HepG2 (cell line): Measurements from ENCODE around the gene SNN. TPM values are rescaled to one million over a fixed set of nuclear protein-coding genes. Genes with fewer than 3 reads are reported as not detected.

Experiments used
- ARNT ChIP-seq: fragments of 450-650 bp; IDR thresholded peaks from 2 replicates; pipeline ENCODE4 v1.6.1; 2017
- CAMTA2 ChIP-seq: sonication (generic); formaldehyde crosslinking; IDR thresholded peaks from 2 replicates; pipeline ENCODE4 v1.4.0; 2020; ENCODE audit warnings: mild to moderate bottlenecking, missing genetic modification reagents, borderline replicate concordance
- CSRNP1 ChIP-seq: sonication (generic); formaldehyde crosslinking; IDR thresholded peaks from 2 replicates; pipeline ENCODE4 v1.8.1; 2023; ENCODE audit warnings: mild to moderate bottlenecking, missing genetic modification reagents
- FOSL2 ChIP-seq: sonication (generic); formaldehyde crosslinking; IDR thresholded peaks from 2 replicates; pipeline ENCODE4 v1.4.0; 2020; ENCODE audit warnings: missing genetic modification reagents
- HDAC1 ChIP-seq: sonication (generic); formaldehyde crosslinking; IDR thresholded peaks from 2 replicates; pipeline ENCODE4 v1.5.1; 2020; ENCODE audit warnings: mild to moderate bottlenecking, missing genetic modification reagents
- HMGA1 ChIP-seq: sonication (generic); formaldehyde crosslinking; conservative IDR thresholded peaks from 2 replicates; pipeline ENCODE4 v1.4.0; 2020; ENCODE audit warnings: missing genetic modification reagents
- HOXA3 ChIP-seq: sonication (generic); formaldehyde crosslinking; IDR thresholded peaks from 2 replicates; pipeline ENCODE4 v1.5.0; 2020; ENCODE audit warnings: missing genetic modification reagents
- KDM5B ChIP-seq: sonication (generic); formaldehyde crosslinking; IDR thresholded peaks from 2 replicates; pipeline ENCODE4 v1.4.0; 2020; ENCODE audit warnings: missing genetic modification reagents, mild to moderate bottlenecking, borderline replicate concordance
- POLR2AphosphoS5 ChIP-seq: IDR thresholded peaks from 2 replicates; pipeline ENCODE4 v1.6.1; 2012; ENCODE audit warnings: low read depth, low read length
- SP5 ChIP-seq: IDR thresholded peaks from 2 replicates; pipeline ENCODE4 v1.6.1; 2016; ENCODE audit warnings: low read depth, borderline replicate concordance
- TEAD2 ChIP-seq: sonication (generic); formaldehyde crosslinking; IDR thresholded peaks from 2 replicates; pipeline ENCODE4 v1.9.0; 2021; ENCODE audit warnings: missing genetic modification reagents
- XRCC5 ChIP-seq: fragments of 200-400 bp; formaldehyde crosslinking; optimal IDR thresholded peaks from 2 replicates; pipeline ENCODE3; 2017; ENCODE audit warnings: mild to moderate bottlenecking, low read length
- ZBTB7B ChIP-seq: sonication (generic); formaldehyde crosslinking; IDR thresholded peaks from 2 replicates; pipeline ENCODE4 v1.4.0; 2020; ENCODE audit warnings: missing genetic modification reagents
- ZFP62 ChIP-seq: sonication (generic); formaldehyde crosslinking; IDR thresholded peaks from 2 replicates; pipeline ENCODE4 v1.4.0; 2020; ENCODE audit warnings: missing genetic modification reagents
- ZMAT3 ChIP-seq: sonication (generic); formaldehyde crosslinking; conservative IDR thresholded peaks from 2 replicates; pipeline ENCODE4 v1.7.0; 2021; ENCODE audit warnings: missing genetic modification reagents
- ZNF17 ChIP-seq: sonication (generic); formaldehyde crosslinking; IDR thresholded peaks from 2 replicates; pipeline ENCODE4 v1.5.0; 2020; ENCODE audit warnings: mild to moderate bottlenecking, missing genetic modification reagents
- ZNF225 ChIP-seq: sonication (generic); formaldehyde crosslinking; IDR thresholded peaks from 2 replicates; pipeline ENCODE4 v1.4.0; 2020; ENCODE audit warnings: mild to moderate bottlenecking, missing genetic modification reagents
- ZNF282 ChIP-seq: fragments of 450-650 bp; IDR thresholded peaks from 2 replicates; pipeline ENCODE4 v1.6.1; 2018; ENCODE audit not compliant: partially characterized antibody
- ZNF333 ChIP-seq: sonication (generic); formaldehyde crosslinking; IDR thresholded peaks from 2 replicates; pipeline ENCODE4 v1.4.0; 2020; ENCODE audit warnings: mild to moderate bottlenecking, missing genetic modification reagents, borderline replicate concordance
- ZNF354B ChIP-seq: sonication (generic); formaldehyde crosslinking; IDR thresholded peaks from 2 replicates; pipeline ENCODE4 v1.8.0; 2022; ENCODE audit warnings: mild to moderate bottlenecking, missing genetic modification reagents
- ZNF367 ChIP-seq: sonication (generic); formaldehyde crosslinking; IDR thresholded peaks from 2 replicates; pipeline ENCODE4 v1.4.0; 2020; ENCODE audit warnings: missing genetic modification reagents, borderline replicate concordance
- ZNF547 ChIP-seq: sonication (generic); formaldehyde crosslinking; IDR thresholded peaks from 2 replicates; pipeline ENCODE4 v1.5.1; 2020; ENCODE audit warnings: mild to moderate bottlenecking, missing genetic modification reagents
- ZNF567 ChIP-seq: sonication (generic); formaldehyde crosslinking; IDR thresholded peaks from 2 replicates; pipeline ENCODE4 v1.8.1; 2023; ENCODE audit warnings: mild to moderate bottlenecking, missing genetic modification reagents, borderline replicate concordance
- ZSCAN25 ChIP-seq: sonication (generic); formaldehyde crosslinking; IDR thresholded peaks from 2 replicates; pipeline ENCODE4 v1.8.0; 2022; ENCODE audit warnings: mild to moderate bottlenecking, missing genetic modification reagents
- polyA plus RNA-seq, 8 experiments: library from polyadenylated mRNA; depleted of rRNA in 3 of 8; stranded (reverse) in 7 of 8; unstranded in 1 of 8; fragments of >200 nt; fragmentation: Illumina TruSeq in 4 of 8; extraction: Trizol in 4 of 8; gene quantifications; 2 replicates each; pipeline versions ENCODE4 v1.2.1 to v1.2.3, GENCODE V29; 2011 to 2016; ENCODE audit warnings: low read depth in 4 of 8, missing spikeins in 1 of 8, mixed read lengths in 1 of 8; ENCODE audit not compliant: insufficient read depth in 1 of 8
- total RNA-seq, 5 experiments: library from RNA; depleted of rRNA; stranded (reverse); fragments of >200 nt; fragmentation: Illumina TruSeq; extraction: Trizol; gene quantifications; 2 replicates each; pipeline ENCODE4 v1.2.3, GENCODE V29; 2016; ENCODE audit warnings: low read depth in 1 of 5
- TF ChIP-seq, protein P1 (sequence below): sonication (generic); formaldehyde crosslinking; IDR thresholded peaks from 2 replicates; pipeline ENCODE4 v1.8.1; 2023; ENCODE audit warnings: missing genetic modification reagents, inconsistent platforms, borderline replicate concordance
- TF ChIP-seq, protein P2 (sequence below): sonication (generic); formaldehyde crosslinking; IDR thresholded peaks from 2 replicates; pipeline ENCODE4 v1.8.1; 2023; ENCODE audit warnings: mild to moderate bottlenecking, missing genetic modification reagents, borderline replicate concordance
- TF ChIP-seq, protein P3 (sequence below): sonication (generic); formaldehyde crosslinking; IDR thresholded peaks from 2 replicates; pipeline ENCODE4 v1.8.1; 2022; ENCODE audit warnings: mild to moderate bottlenecking, missing genetic modification reagents
- TF ChIP-seq, protein P4 (sequence below): sonication (generic); formaldehyde crosslinking; IDR thresholded peaks from 2 replicates; pipeline ENCODE4 v1.8.1; 2023; ENCODE audit warnings: missing genetic modification reagents, mild to moderate bottlenecking, borderline replicate concordance

Gene SNN
- total and polyA plus RNA-seq, 2 of the 13 experiments (the other 11 are each of a cell fraction or from before 2014, with no cell fraction given) = 5.2 to 8.4 TPM

DNA sequence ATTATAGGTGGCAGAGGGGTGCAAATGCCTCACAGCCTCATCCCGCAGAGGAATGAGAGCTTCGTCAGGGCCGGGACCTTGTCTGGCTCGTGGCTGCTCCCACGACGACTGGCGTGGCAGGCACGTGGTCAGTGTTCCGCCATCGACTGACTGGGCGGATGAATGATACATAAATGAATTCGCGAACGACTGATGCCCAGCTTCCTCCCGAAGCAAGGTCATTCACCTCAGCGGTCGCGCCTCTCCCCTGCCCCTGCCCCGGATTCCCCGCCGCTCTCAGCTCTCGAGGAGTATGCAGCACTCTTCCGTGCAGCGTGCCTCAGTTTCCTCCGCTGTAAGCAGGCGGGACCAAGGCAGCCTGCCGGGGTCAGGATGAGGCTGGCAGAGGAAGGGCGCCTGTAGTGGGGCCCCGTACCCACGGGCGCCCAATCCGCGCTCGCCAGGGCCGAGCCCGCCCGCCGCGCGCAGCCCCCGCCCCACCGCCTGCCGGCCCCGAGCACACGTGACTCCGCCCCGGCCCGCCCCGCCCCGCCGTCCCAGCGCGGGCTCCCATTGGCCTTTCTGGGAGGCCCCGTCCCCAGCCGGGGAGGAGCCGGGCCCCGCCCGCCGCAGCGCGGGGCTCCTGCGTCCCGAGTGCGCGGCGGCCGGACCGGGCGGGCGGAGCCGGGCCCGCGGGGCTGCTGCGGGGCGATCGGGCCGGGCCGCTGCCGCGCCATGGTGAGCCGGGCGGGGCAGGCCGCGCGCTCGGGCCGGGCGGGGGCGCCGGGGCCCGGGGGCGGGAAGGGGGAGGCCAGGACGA is at the start of gene SNN (continued):
- TF ChIP-seq ZFP62 (no peak), CAMTA2 (CRISPR knock-in tag) (0 out of 2 replicates have a peak, but pooled peaks have one; percentile 47), ZBTB7B (CRISPR knock-in tag) (peak; percentile 37; the same call in 1 of the 2 replicates), ZNF567 (CRISPR knock-in tag) (no peak), ZNF225 (no peak), ZNF333 (CRISPR knock-in tag) (peak; percentile 39; the same call in 1 of the 2 replicates), KDM5B (peak; percentile 78; the same call in 1 of the 2 replicates), ZNF17 (CRISPR knock-in tag) (no peak), ZNF354B (no peak), FOSL2 (no peak; the same call in 1 of the 2 replicates), CSRNP1 (no peak), ZMAT3 (CRISPR knock-in tag) (no peak), HDAC1 (no peak), ZSCAN25 (CRISPR knock-in tag) (peak; percentile 87), POLR2AphosphoS5 (no peak), HOXA3 (CRISPR knock-in tag) (peak; percentile 59), XRCC5 (peak; percentile 42), ZNF367 (0 out of 2 replicates have a peak, but pooled peaks have one; percentile 34), TEAD2 (no peak), ZNF282 (no peak), HMGA1 (no peak), ARNT (no peak), ZNF547 (CRISPR knock-in tag) (peak; percentile 59; the same call in 1 of the 2 replicates), SP5 (CRISPR knock-in tag) (peak; percentile 59)
- TF ChIP-seq, protein P1, sequence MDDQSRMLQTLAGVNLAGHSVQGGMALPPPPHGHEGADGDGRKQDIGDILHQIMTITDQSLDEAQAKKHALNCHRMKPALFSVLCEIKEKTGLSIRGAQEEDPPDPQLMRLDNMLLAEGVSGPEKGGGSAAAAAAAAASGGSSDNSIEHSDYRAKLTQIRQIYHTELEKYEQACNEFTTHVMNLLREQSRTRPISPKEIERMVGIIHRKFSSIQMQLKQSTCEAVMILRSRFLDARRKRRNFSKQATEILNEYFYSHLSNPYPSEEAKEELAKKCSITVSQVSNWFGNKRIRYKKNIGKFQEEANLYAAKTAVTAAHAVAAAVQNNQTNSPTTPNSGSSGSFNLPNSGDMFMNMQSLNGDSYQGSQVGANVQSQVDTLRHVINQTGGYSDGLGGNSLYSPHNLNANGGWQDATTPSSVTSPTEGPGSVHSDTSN (CRISPR knock-in tag) = no peak
- TF ChIP-seq, protein P2, sequence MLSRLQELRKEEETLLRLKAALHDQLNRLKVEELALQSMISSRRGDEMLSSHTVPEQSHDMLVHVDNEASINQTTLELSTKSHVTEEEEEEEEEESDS (CRISPR knock-in tag) = no peak
- TF ChIP-seq, protein P3, sequence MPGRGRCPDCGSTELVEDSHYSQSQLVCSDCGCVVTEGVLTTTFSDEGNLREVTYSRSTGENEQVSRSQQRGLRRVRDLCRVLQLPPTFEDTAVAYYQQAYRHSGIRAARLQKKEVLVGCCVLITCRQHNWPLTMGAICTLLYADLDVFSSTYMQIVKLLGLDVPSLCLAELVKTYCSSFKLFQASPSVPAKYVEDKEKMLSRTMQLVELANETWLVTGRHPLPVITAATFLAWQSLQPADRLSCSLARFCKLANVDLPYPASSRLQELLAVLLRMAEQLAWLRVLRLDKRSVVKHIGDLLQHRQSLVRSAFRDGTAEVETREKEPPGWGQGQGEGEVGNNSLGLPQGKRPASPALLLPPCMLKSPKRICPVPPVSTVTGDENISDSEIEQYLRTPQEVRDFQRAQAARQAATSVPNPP (CRISPR knock-in tag) = no peak
- TF ChIP-seq, protein P4, sequence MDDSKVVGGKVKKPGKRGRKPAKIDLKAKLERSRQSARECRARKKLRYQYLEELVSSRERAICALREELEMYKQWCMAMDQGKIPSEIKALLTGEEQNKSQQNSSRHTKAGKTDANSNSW (CRISPR knock-in tag) = no peak
